HG02759 (cell line): ENCODE measurements around the gene BOD1.
A peak's percentile ranks its signal among the peaks of the same experiment; 100 is the strongest.
"Not testable (repeated sequence)": the region's sequence is repeated elsewhere in the genome, so short reads cannot be mapped to it uniquely, and the experiment has no call there.

Experiments used
- ATAC-seq: cut with Tn5 transposase; IDR thresholded peaks from one replicate; pipeline ENCODE4 v1.9.1; 2021; ENCODE audit warnings: mild to moderate bottlenecking, moderate library complexity; ENCODE audit not compliant: unreplicated experiment

The BOD1 gene

GRCh38 chr5:173620784-173621183, 4.3 kb upstream of the BOD1 start:
- no peak for ATAC-seq

GRCh38 chr5:173618927-173619519, 2.6 kb upstream of the BOD1 start:
- ATAC-seq = no peak

GRCh38 chr5:173615884-173616576, 420 bp downstream of the BOD1 start:
- ATAC-seq = peak; percentile 61

- ATAC-seq = no peak
Observed at GRCh38 chr5:173614591-173614990, 1.9 kb downstream of the BOD1 start.

- no peak for ATAC-seq
Observed at GRCh38 chr5:173613433-173614159, 2.9 kb downstream of the BOD1 start.

- ATAC-seq = no peak
Observed at GRCh38 chr5:173612948-173613347, 3.5 kb downstream of the BOD1 start.

GRCh38 chr5:173611706-173612105, 4.7 kb downstream of the BOD1 start:
- ATAC-seq = no peak

GRCh38 chr5:173604141-173604540, 12.3 kb downstream of the BOD1 start:
- no peak for ATAC-seq

GRCh38 chr5:173602423-173602822, 14.0 kb downstream of the BOD1 start:
- no peak for ATAC-seq

- no peak for ATAC-seq
Observed at GRCh38 chr5:173598686-173599085, 17.8 kb downstream of the BOD1 start.

- ATAC-seq = no peak
Observed at GRCh38 chr5:173597304-173597703, 19.1 kb downstream of the BOD1 start.

GRCh38 chr5:173595841-173596240, 20.6 kb downstream of the BOD1 start:
- ATAC-seq = no peak

GRCh38 chr5:173594061-173594460, 22.4 kb downstream of the BOD1 start:
- ATAC-seq = no peak

GRCh38 chr5:173592050-173592669, 24.3 kb downstream of the BOD1 start:
- no peak for ATAC-seq

GRCh38 chr5:173591056-173591514, 25.4 kb downstream of the BOD1 start:
- no peak for ATAC-seq

GRCh38 chr5:173590436-173591055, 25.9 kb downstream of the BOD1 start:
- ATAC-seq = no peak

- ATAC-seq = not testable (repeated sequence)
Observed at GRCh38 chr5:173586133-173586532, 30.3 kb downstream of the BOD1 start.

- no peak for ATAC-seq
Observed at GRCh38 chr5:173583346-173583745, 33.1 kb downstream of the BOD1 start.

GRCh38 chr5:173582216-173583111, 34.0 kb downstream of the BOD1 start:
- no peak for ATAC-seq
